H1 (cell line): ENCODE results near the gene MAPK8IP1. TPM values are rescaled to one million over a fixed set of nuclear protein-coding genes. Genes with fewer than 3 reads are reported as not detected.

ENCODE experiments used
- CTCF ChIA-PET: fragments of 300-600 bp; sonication (Branson Sonifier 250); formaldehyde crosslinking; loops from one replicate; lab custom pipeline; 2021; ENCODE audit not compliant: partially characterized antibody; lab: Charles Lee
- POLR2A ChIA-PET: fragments of 300-600 bp; sonication (Branson Sonifier 250); formaldehyde crosslinking; loops from one replicate; lab custom pipeline; 2021; ENCODE audit warnings: inconsistent platforms; ENCODE audit not compliant: partially characterized antibody; lab: Charles Lee
- DNase-seq, 2 experiments: peaks; one replicate each; pipeline versions ENCODE4 v3.0.0 to v3.0.0-alpha.2; 2010 to 2022; ENCODE audit warnings: low spot score in 2 of 2, low read depth in 1 of 2, mixed read lengths in 1 of 2
- FAIRE-seq: peaks from 2 replicates; lab custom pipeline; 2011; peaks lifted over from hg19 to GRCh38; lab: Jason Lieb, UNC
- H2AFZ ChIP-seq: 2 replicates; pipeline ENCODE4 v1.8.1; 2012; ENCODE audit warnings: low read length, inconsistent platforms
- H2AK5ac ChIP-seq: 2 replicates; pipeline ENCODE4 v1.6.1; 2013; ENCODE audit warnings: low read depth, low read length
- H2BK120ac ChIP-seq: replicated peaks from 2 replicates; pipeline ENCODE3; 2013; ENCODE audit warnings: low read depth, low read length, inconsistent platforms
- H2BK12ac ChIP-seq: 2 replicates; pipeline ENCODE4 v1.6.1; 2013; ENCODE audit warnings: low read depth, low read length
- H2BK15ac ChIP-seq: 2 replicates; pipeline ENCODE4 v1.6.1; 2013; ENCODE audit warnings: low read length
- H2BK20ac ChIP-seq: 2 replicates; pipeline ENCODE4 v1.6.1; 2013; ENCODE audit warnings: low read length
- H2BK5ac ChIP-seq: 2 replicates; pipeline ENCODE4 v1.6.1; 2013; ENCODE audit warnings: low read depth, low read length
- H3K14ac ChIP-seq: 2 replicates; pipeline ENCODE4 v1.6.1; 2013; ENCODE audit warnings: inconsistent platforms; ENCODE audit not compliant: insufficient read length
- H3K18ac ChIP-seq: 2 replicates; pipeline ENCODE4 v1.6.1; 2013; ENCODE audit warnings: low read length; ENCODE audit errors: extremely low read depth
- H3K23ac ChIP-seq: 2 replicates; pipeline ENCODE4 v1.6.1; 2013; ENCODE audit warnings: inconsistent platforms; ENCODE audit not compliant: insufficient read length
- H3K23me2 ChIP-seq: 2 replicates; pipeline ENCODE4 v1.6.1; 2013; ENCODE audit warnings: low read depth, low read length
- H3K27ac ChIP-seq: 2 replicates; pipeline ENCODE4 v1.6.1; 2011; ENCODE audit warnings: low read depth, low read length, inconsistent platforms
- H3K27me3 ChIP-seq, 4 experiments: replicated peaks in 1 of 4; 1 replicate in 1 of 4; 2 replicates in 3 of 4; pipeline versions ENCODE4 v1.6.1 to v1.8.1; 2011 to 2013; ENCODE audit warnings: low read length in 3 of 4, mild to moderate bottlenecking in 3 of 4, inconsistent platforms in 2 of 4, mixed read lengths in 2 of 4, moderate library complexity in 1 of 4; ENCODE audit not compliant: control insufficient read depth in 3 of 4, insufficient read depth in 3 of 4; ENCODE audit errors: extremely low read depth in 1 of 4
- H3K36me3 ChIP-seq, 4 experiments: 2 replicates each; pipeline versions ENCODE4 v1.6.1 to v1.8.1; 2011 to 2013; ENCODE audit warnings: mild to moderate bottlenecking in 4 of 4, low read length in 3 of 4, moderate library complexity in 2 of 4, control low read depth in 1 of 4, inconsistent platforms in 1 of 4; ENCODE audit not compliant: insufficient read depth in 4 of 4, control insufficient read depth in 2 of 4
- H3K4ac ChIP-seq: replicated peaks from 2 replicates; pipeline ENCODE3; 2013; ENCODE audit warnings: low read length, low read depth, mixed read lengths, inconsistent platforms; ENCODE audit not compliant: insufficient read length
- H3K4me1 ChIP-seq, 4 experiments: replicated peaks in 1 of 4; 1 replicate in 1 of 4; 2 replicates in 3 of 4; pipeline versions ENCODE4 v1.6.1 to v1.8.1; 2011 to 2013; ENCODE audit warnings: low read length in 3 of 4, inconsistent platforms in 2 of 4, mixed read lengths in 1 of 4; ENCODE audit not compliant: insufficient read depth in 4 of 4, control insufficient read depth in 3 of 4
- H3K4me2 ChIP-seq, 2 experiments: 2 replicates each; pipeline versions ENCODE4 v1.6.1 to v1.8.1; 2011 to 2013; ENCODE audit warnings: low read depth in 2 of 2, low read length in 2 of 2, control low read depth in 1 of 2, inconsistent platforms in 1 of 2, mild to moderate bottlenecking in 1 of 2; ENCODE audit not compliant: insufficient read depth in 1 of 2
- H3K4me3 ChIP-seq, 4 experiments: fragments of 200-600, 300-600 bp in 1 of 4; sonication (generic), shearing (Covaris generic), sonication (Bioruptor Twin) in 1 of 4; 2 replicates each; pipeline versions ENCODE4 v1.5.1 to v1.8.1; 2011 to 2016; ENCODE audit warnings: low read length in 4 of 4, low read depth in 3 of 4, control low read depth in 2 of 4, inconsistent platforms in 2 of 4, mild to moderate bottlenecking in 2 of 4, mixed read lengths in 1 of 4, moderate library complexity in 1 of 4; ENCODE audit not compliant: insufficient read depth in 2 of 4; ENCODE audit errors: extremely low read depth in 1 of 4
- H3K56ac ChIP-seq: replicated peaks from 2 replicates; pipeline ENCODE3; 2013; ENCODE audit warnings: low read depth, mild to moderate bottlenecking, mixed read lengths, low read length, inconsistent platforms; ENCODE audit not compliant: insufficient read length
- H3K79me1 ChIP-seq: 2 replicates; pipeline ENCODE4 v1.6.1; 2013; ENCODE audit warnings: low read depth, low read length, control low read depth
- H3K79me2 ChIP-seq, 2 experiments: 2 replicates each; pipeline versions ENCODE4 v1.6.1 to v1.8.1; 2012 to 2013; ENCODE audit warnings: low read length in 2 of 2, mild to moderate bottlenecking in 2 of 2, inconsistent platforms in 1 of 2; ENCODE audit not compliant: insufficient read depth in 2 of 2, control insufficient read depth in 1 of 2
- H3K9ac ChIP-seq, 4 experiments: replicated peaks in 1 of 4; 1 replicate in 1 of 4; 2 replicates in 3 of 4; pipeline versions ENCODE4 v1.6.1 to v1.8.1; 2011 to 2013; ENCODE audit warnings: low read depth in 3 of 4, low read length in 3 of 4, control low read depth in 2 of 4, mild to moderate bottlenecking in 2 of 4, moderate library complexity in 2 of 4, inconsistent platforms in 1 of 4; ENCODE audit errors: extremely low read depth in 1 of 4
- H3K9me3 ChIP-seq, 2 experiments: 2 replicates each; pipeline versions ENCODE4 v1.6.1 to v1.8.1; 2012 to 2013; ENCODE audit warnings: mild to moderate bottlenecking in 2 of 2, moderate library complexity in 2 of 2, control low read depth in 1 of 2, inconsistent platforms in 1 of 2, low read depth in 1 of 2, low read length in 1 of 2, mixed read lengths in 1 of 2; ENCODE audit not compliant: insufficient read depth in 2 of 2
- H4K20me1 ChIP-seq, 2 experiments: replicated peaks in 1 of 2; 2 replicates each; pipeline versions ENCODE3 to v1.8.1; 2011 to 2013; ENCODE audit warnings: inconsistent platforms in 2 of 2, low read length in 2 of 2, mild to moderate bottlenecking in 1 of 2; ENCODE audit not compliant: insufficient read depth in 2 of 2, control insufficient read depth in 1 of 2
- H4K5ac ChIP-seq: 2 replicates; pipeline ENCODE4 v1.6.1; 2013; ENCODE audit warnings: low read length, low read depth, mixed read lengths, inconsistent platforms; ENCODE audit not compliant: insufficient read length
- H4K8ac ChIP-seq: 2 replicates; pipeline ENCODE4 v1.8.0; 2013; ENCODE audit warnings: mild to moderate bottlenecking, moderate library complexity, low read length, inconsistent platforms; ENCODE audit not compliant: insufficient read depth; ENCODE audit errors: extremely low read depth
- H4K91ac ChIP-seq: replicated peaks from 2 replicates; pipeline ENCODE3; 2013; ENCODE audit warnings: low read length, mixed read lengths, inconsistent platforms; ENCODE audit not compliant: insufficient read length
- BCL11A ChIP-seq, 2 experiments: IDR thresholded peaks; one replicate each; pipeline ENCODE4 v1.6.1; 2011; ENCODE audit warnings: low read depth in 2 of 2, low read length in 2 of 2, mild to moderate bottlenecking in 2 of 2
- EGR1 ChIP-seq: IDR thresholded peaks from 2 replicates; pipeline ENCODE4 v1.6.1; 2011; ENCODE audit warnings: low read depth, low read length, borderline replicate concordance
- EZH2 ChIP-seq: fragments of 200-600 bp; sonication (generic); IDR thresholded peaks from 2 replicates; pipeline ENCODE4 v1.7.1; 2012; ENCODE audit warnings: low read depth, mild to moderate bottlenecking, moderate library complexity, low read length, inconsistent platforms; ENCODE audit not compliant: severe bottlenecking
- FOSL1 ChIP-seq: IDR thresholded peaks from 2 replicates; pipeline ENCODE4 v1.6.1; 2011; ENCODE audit warnings: mild to moderate bottlenecking, low read depth, low read length, moderate library complexity; ENCODE audit not compliant: insufficient read depth
- KDM1A ChIP-seq: fragments of 200-600, 300-600 bp; sonication (generic); IDR thresholded peaks from 2 replicates; pipeline ENCODE4 v1.7.1; 2016; ENCODE audit warnings: mild to moderate bottlenecking, low read length, borderline replicate concordance
- POLR2A ChIP-seq, 2 experiments: IDR thresholded peaks; 1 replicate in 1 of 2; 2 replicates in 1 of 2; pipeline ENCODE4 v1.6.1; 2011; ENCODE audit warnings: low read depth in 2 of 2, low read length in 2 of 2, mild to moderate bottlenecking in 2 of 2; ENCODE audit errors: control extremely low read depth in 1 of 2
- POLR2AphosphoS5 ChIP-seq: IDR thresholded peaks from 2 replicates; pipeline ENCODE4 v1.6.1; 2011; ENCODE audit warnings: low read depth, low read length
- SP1 ChIP-seq: IDR thresholded peaks from 2 replicates; pipeline ENCODE4 v1.6.1; 2011; ENCODE audit warnings: low read depth, low read length
- SP4 ChIP-seq: IDR thresholded peaks from 2 replicates; pipeline ENCODE4 v1.6.1; 2012; ENCODE audit warnings: low read length, inconsistent platforms
- WGBS, 2 experiments: shearing (Covaris generic) in 1 of 2; methylation state at CpG; one replicate each; pipeline versions ENCODE4 v1.1.6 to v1.1.7; 2013 to 2015; ENCODE audit warnings: low lambda C conversion rate in 2 of 2, mixed read lengths in 2 of 2, inconsistent platforms in 1 of 2, low coverage in 1 of 2, missing lambda C conversion rate in 1 of 2; ENCODE audit not compliant: insufficient replicate concordance in 2 of 2, insufficient coverage in 1 of 2, insufficient read length in 1 of 2; ENCODE audit errors: extremely low coverage in 1 of 2, missing lambda C conversion rate in 1 of 2; 5-methylcytosine and 5-hydroxymethylcytosine counted together
- polyA plus RNA-seq, 7 experiments: library from polyadenylated mRNA; depleted of rRNA in 3 of 7; stranded (reverse) in 5 of 7; unstranded in 2 of 7; fragments of >200 nt in 5 of 7; fragments of 200-250 nt in 2 of 7; gene quantifications; 1 replicate in 5 of 7; 2 replicates in 1 of 7; 4 replicates in 1 of 7; pipeline versions ENCODE4 v1.2.1 to v1.2.3, GENCODE V29; 2011 to 2013; ENCODE audit warnings: missing spikeins in 2 of 7, mixed read lengths in 2 of 7
- total RNA-seq: library from RNA; stranded (reverse); fragmentation: NEBNext Ultra II Directional; extraction: Animal tissue kit (Norgen Biotek cat#: 25700); gene quantifications from 2 replicates; pipeline ENCODE4 v1.2.1, GENCODE V29; 2021
- TF ChIP-seq, protein P1 (sequence below): IDR thresholded peaks from 2 replicates; pipeline ENCODE4 v1.6.1; 2012; ENCODE audit warnings: inconsistent platforms

MAPK8IP1 gene
- total and polyA plus RNA-seq, 2 of the 8 experiments (the other 6 are each of a cell fraction or from before 2014, with no cell fraction given) = 32.4 to 40.1 TPM

DNA sequence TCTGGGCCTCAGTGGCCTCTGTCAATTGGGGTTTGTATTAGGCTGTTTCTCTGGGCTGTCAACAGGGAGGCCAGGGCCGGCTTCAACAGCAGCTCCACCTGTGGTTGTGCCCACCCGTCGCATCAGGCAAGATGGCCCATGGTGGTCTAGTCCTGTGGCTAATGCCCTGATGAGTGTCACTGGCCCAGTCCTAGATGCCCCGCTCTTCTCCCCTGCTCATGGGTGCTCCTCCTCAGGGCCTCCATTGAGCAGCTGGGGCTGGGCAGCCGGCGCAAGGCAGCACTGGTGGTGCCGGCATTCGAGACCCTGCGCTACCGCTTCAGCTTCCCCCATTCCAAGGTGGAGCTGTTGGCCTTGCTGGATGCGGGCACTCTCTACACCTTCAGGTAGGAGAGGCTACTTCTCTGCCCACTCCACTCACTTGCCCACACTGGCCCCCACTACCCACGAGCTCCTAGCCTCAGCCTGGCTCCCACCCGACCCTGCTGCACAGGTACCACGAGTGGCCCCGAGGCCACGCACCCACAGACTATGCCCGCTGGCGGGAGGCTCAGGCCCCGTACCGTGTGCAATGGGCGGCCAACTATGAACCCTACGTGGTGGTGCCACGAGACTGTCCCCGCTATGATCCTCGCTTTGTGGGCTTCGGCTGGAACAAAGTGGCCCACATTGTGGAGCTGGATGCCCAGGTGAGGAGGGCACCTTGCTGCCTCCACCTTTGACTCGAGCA is 42.4 kb downstream of the MAPK8IP1 start:
- no peak overlapping the region for H2AFZ ChIP-seq
- FAIRE-seq = no peak
- CTCF ChIA-PET = interaction anchor here (0.9 to 4.0 kb wide), 4 partner anchors 37 to 138 kb away, joined by 3 to 26 read pairs (median 8); no protein-coding TSS in a partner anchor

More for the DNA sequence above, 42.4 kb downstream of the MAPK8IP1 start:
- Histone ChIP-seq H3K9ac (no peak overlapping the region), H3K79me2 (peaks cover 0 to 11% of the 10 kb centered on the region in 2 experiments; a peak in 1 of 4 replicates), H3K27me3 (no peaks in the 10 kb centered on the region), H3K4me1 (peaks cover 0 to 6% (median 3%) of the 10 kb centered on the region in 4 experiments; a peak in 3 of 7 replicates), H3K23me2 (peaks cover 5% of the 10 kb centered on the region; the same call in 1 of the 2 replicates), H3K27ac (no peak overlapping the region), H2BK12ac (no peak overlapping the region), H3K36me3 (peaks cover 5 to 35% (median 24%) of the 10 kb centered on the region in 4 experiments; a peak in 7 of 8 replicates), H3K79me1 (peaks cover 15% of the 10 kb centered on the region), H2BK5ac (no peak overlapping the region), H3K4me2 (no peak overlapping the region), H3K18ac (no peak overlapping the region), H4K91ac (no peak overlapping the region), H3K9me3 (no peaks in the 10 kb centered on the region), H4K20me1 (peaks cover 10 to 20% of the 10 kb centered on the region in 2 experiments), H3K4ac (no peak overlapping the region), H4K5ac (no peak overlapping the region), H2AK5ac (no peak overlapping the region), H2BK120ac (no peak overlapping the region), H3K14ac (no peak overlapping the region), H3K4me3 (no peak overlapping the region), H4K8ac (no peak overlapping the region; the same call in 1 of the 2 replicates), H2BK20ac (no peak overlapping the region), H3K23ac (no peak overlapping the region), H2BK15ac (no peak overlapping the region), H3K56ac (no peak overlapping the region)
- WGBS, 2 experiments = 92% methylated on average over 27 of the region's 27 CpGs; no CpG with 5 or more reads in 1 of the 2 experiments
- TF ChIP-seq, protein P1, sequence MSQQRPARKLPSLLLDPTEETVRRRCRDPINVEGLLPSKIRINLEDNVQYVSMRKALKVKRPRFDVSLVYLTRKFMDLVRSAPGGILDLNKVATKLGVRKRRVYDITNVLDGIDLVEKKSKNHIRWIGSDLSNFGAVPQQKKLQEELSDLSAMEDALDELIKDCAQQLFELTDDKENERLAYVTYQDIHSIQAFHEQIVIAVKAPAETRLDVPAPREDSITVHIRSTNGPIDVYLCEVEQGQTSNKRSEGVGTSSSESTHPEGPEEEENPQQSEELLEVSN = no peak
- 0 out of 2 replicates have a peak, but pooled peaks have one; percentile 11 for TF ChIP-seq POLR2AphosphoS5
- no peak for TF ChIP-seq SP1
- no peak for TF ChIP-seq EZH2
- TF ChIP-seq BCL11A (IDR thresholded peaks at IDR 0.05; ENCODE audit: low read depth in 2 of 2, low read length in 2 of 2) = no peak
- TF ChIP-seq EGR1 = no peak
- TF ChIP-seq KDM1A = no peak
- 0 out of 3 replicates have a peak, but pooled peaks of 1 of the 2 experiments have one; percentile 19 for TF ChIP-seq POLR2A (IDR thresholded peaks at IDR 0.05; ENCODE audit: control extremely low read depth in 1 of 2, low read depth in 2 of 2, low read length in 2 of 2)
- no peak for TF ChIP-seq SP4
- no peak for TF ChIP-seq FOSL1
- no peak for DNase-seq
- POLR2A ChIA-PET = interaction anchor here (0.8 to 9.8 kb wide), 13 partner anchors 8 to 309 kb away, joined by 3 to 115 read pairs (median 4); partner anchors contain the start of gene PEX16
